Measurements from ENCODE around the gene USP6NL. TPM values are rescaled to one million over a fixed set of nuclear protein-coding genes. Genes with fewer than 3 reads are reported as not detected.

USP6NL gene
- total and polyA plus RNA-seq, 9 of the 15 experiments (the other 6 are each of a cell fraction or from before 2014, with no cell fraction given) = 3.2 to 26.6 (median 19.8) TPM

- no peak for TF ChIP-seq KDM2B (CRISPR knock-in tag; IDR thresholded peaks at IDR 0.05)
- no peak for TF ChIP-seq PRMT5 (CRISPR knock-in tag; IDR thresholded peaks at IDR 0.05)
- TF ChIP-seq HNRNPLL (IDR thresholded peaks at IDR 0.05; ENCODE audit: low read depth, low read length, poor library complexity, severe bottlenecking) = no peak
- no peak for TF ChIP-seq TAF1 (IDR thresholded peaks at IDR 0.05; ENCODE audit: control insufficient read depth, extremely low read depth, insufficient read depth, low read length, severe bottlenecking)
- no peak for TF ChIP-seq TRIM25 (IDR thresholded peaks at IDR 0.05; ENCODE audit: borderline replicate concordance)
- no peak for TF ChIP-seq THAP7 (CRISPR knock-in tag; IDR thresholded peaks at IDR 0.05)
- no peak for TF ChIP-seq BACH1 (tag; IDR thresholded peaks at IDR 0.05)
- no peak for TF ChIP-seq CBX1 (IDR thresholded peaks at IDR 0.05; ENCODE audit: low read depth)
- no peak for TF ChIP-seq ZNF584 (CRISPR knock-in tag; IDR thresholded peaks at IDR 0.05; ENCODE audit: low read depth)
- TF ChIP-seq ZNF146 (CRISPR knock-in tag; IDR thresholded peaks at IDR 0.05; ENCODE audit: unreplicated experiment) = no peak
- no peak for TF ChIP-seq ZNF197 (CRISPR knock-in tag; IDR thresholded peaks at IDR 0.05; ENCODE audit: low read depth)
- no peak for TF ChIP-seq HDAC3 (IDR thresholded peaks at IDR 0.05; ENCODE audit: borderline replicate concordance, partially characterized antibody)
- no peak for TF ChIP-seq KLF1 (tag; IDR thresholded peaks at IDR 0.05)
- no peak for TF ChIP-seq GATAD2B (IDR thresholded peaks at IDR 0.05; ENCODE audit: borderline replicate concordance)
- TF ChIP-seq PKNOX1 (IDR thresholded peaks at IDR 0.05) = no peak
- TF ChIP-seq ZNF24 (IDR thresholded peaks at IDR 0.05) = no peak
- no peak for TF ChIP-seq MNT (conservative IDR thresholded peaks at IDR 0.05)
- H3K4me3 ChIP-seq = no peak overlapping the region
- H3K4me2 ChIP-seq (ENCODE audit: insufficient read depth, low read length) = no peak overlapping the region
- ChIA-PET CTCF (ENCODE audit: low intra/inter-chr PET ratio) (no interaction called here), POLR2A (no interaction called here)
- H3K9me3 ChIP-seq (replicated peaks; ENCODE audit: control insufficient read depth, insufficient read depth, low read depth, low read length) = no peaks in the 10 kb centered on the region
- 1% methylated on average over 11 of the region's 11 CpGs for WGBS (ENCODE audit: insufficient coverage, low coverage, missing lambda C conversion rate)
- BruUV-seq (replicated peaks) = no TSS peak
- no peaks in the 10 kb centered on the region for H3K79me2 ChIP-seq (ENCODE audit: control insufficient read depth, insufficient read depth, low read length)
- FAIRE-seq = no peak
- H3K27me3 ChIP-seq (ENCODE audit: control insufficient read depth in 2 of 2, insufficient read depth in 2 of 2, low read length in 2 of 2) = peaks cover 7 to 29% of the 10 kb centered on the region in 2 experiments; a peak in 3 of 5 replicates
- in situ Hi-C loops (cut with MboI) = no loop called here
- no peak for ATAC-seq
- intact Hi-C loops (cut with micrococcal nuclease) = no loop called here
- H3K9me1 ChIP-seq (ENCODE audit: control insufficient read depth, insufficient read depth, low read length) = no peaks in the 10 kb centered on the region
- no peak overlapping the region for H2AFZ ChIP-seq (ENCODE audit: low read depth, low read length)
- no peaks in the 10 kb centered on the region for H4K20me1 ChIP-seq (replicated peaks; ENCODE audit: control insufficient read depth, insufficient read depth, low read length)
- H3K9ac ChIP-seq (ENCODE audit: insufficient read depth in 1 of 2, low read depth in 2 of 2, low read length in 2 of 2) = no peak overlapping the region
- peaks cover under 1 to 4% of the 10 kb centered on the region in 2 experiments; a peak in 2 of 5 replicates for H3K4me1 ChIP-seq (replicated peaks in 1 of 2; ENCODE audit: control insufficient read depth in 2 of 2, insufficient read depth in 2 of 2, low read length in 2 of 2)
- H3K36me3 ChIP-seq (ENCODE audit: control insufficient read depth, insufficient read depth, low read length) = no peaks in the 10 kb centered on the region
- no peak for DNase-seq (ENCODE audit: extremely low read depth in 1 of 4, low spot score in 3 of 4)
- no peak overlapping the region for H3K27ac ChIP-seq (ENCODE audit: extremely low read depth, low read depth, low read length)
These were observed 202.1 kb downstream of the USP6NL start for GRCh38 chr10:11409357-11409756.
